ENCODE data around the gene CADPS. TPM values are rescaled to one million over a fixed set of nuclear protein-coding genes. Genes with fewer than 3 reads are reported as not detected.

Gene CADPS
- polyA plus RNA-seq, 1 donor: 17.8 TPM

GRCh38 chr3:62496503-62496902 is 378.7 kb downstream of the CADPS start:
- no peaks in the 10 kb centered on the region for H3K4me1 ChIP-seq (ENCODE audit: control insufficient read depth, insufficient read depth, low read length)
- H3K36me3 ChIP-seq (ENCODE audit: control insufficient read depth, insufficient read depth, low read length): no peaks in the 10 kb centered on the region
- no peak overlapping the region for H3K4me3 ChIP-seq (ENCODE audit: low read length)
- no peak overlapping the region for H3K27ac ChIP-seq (ENCODE audit: low read length)
- no peak for DNase-seq
- H3K9me3 ChIP-seq (ENCODE audit: control insufficient read depth, low read depth, low read length): no peaks in the 10 kb centered on the region
- H3K27me3 ChIP-seq (ENCODE audit: control insufficient read depth, insufficient read depth, low read length): no peaks in the 10 kb centered on the region
- WGBS (ENCODE audit: insufficient coverage, low lambda C conversion rate): no CpG with 5 or more reads among the region's 2 CpGs

GRCh38 chr3:62493109-62493801 is 382.0 kb downstream of the CADPS start:
- Histone ChIP-seq H3K36me3 (ENCODE audit: control insufficient read depth, insufficient read depth, low read length) (no peaks in the 10 kb centered on the region), H3K4me3 (ENCODE audit: low read length) (no peak overlapping the region), H3K4me1 (ENCODE audit: control insufficient read depth, insufficient read depth, low read length) (no peaks in the 10 kb centered on the region), H3K9me3 (ENCODE audit: control insufficient read depth, low read depth, low read length) (no peaks in the 10 kb centered on the region), H3K27ac (ENCODE audit: low read length) (no peak overlapping the region), H3K27me3 (ENCODE audit: control insufficient read depth, insufficient read depth, low read length) (no peaks in the 10 kb centered on the region)
- no peak for DNase-seq
- WGBS (ENCODE audit: insufficient coverage, low lambda C conversion rate): 20% methylated on average over 1 of the region's 4 CpGs

- WGBS (ENCODE audit: insufficient coverage, low lambda C conversion rate): no CpG with 5 or more reads among the region's 4 CpGs
- Histone ChIP-seq H3K4me1 (ENCODE audit: control insufficient read depth, insufficient read depth, low read length) (no peaks in the 10 kb centered on the region), H3K9me3 (ENCODE audit: control insufficient read depth, low read depth, low read length) (no peaks in the 10 kb centered on the region)
These were observed 392.3 kb downstream of the CADPS start for GRCh38 chr3:62482961-62483360.

GRCh38 chr3:62481962-62482361 is 393.3 kb downstream of the CADPS start:
- no peaks in the 10 kb centered on the region for H3K27me3 ChIP-seq (ENCODE audit: control insufficient read depth, insufficient read depth, low read length)
- no peak overlapping the region for H3K27ac ChIP-seq (ENCODE audit: low read length)
- no peaks in the 10 kb centered on the region for H3K36me3 ChIP-seq (ENCODE audit: control insufficient read depth, insufficient read depth, low read length)
- H3K4me1 ChIP-seq (ENCODE audit: control insufficient read depth, insufficient read depth, low read length): no peaks in the 10 kb centered on the region
- 80% methylated on average over 2 of the region's 2 CpGs for WGBS (ENCODE audit: insufficient coverage, low lambda C conversion rate)
- no peak overlapping the region for H3K4me3 ChIP-seq (ENCODE audit: low read length)
- H3K9me3 ChIP-seq (ENCODE audit: control insufficient read depth, low read depth, low read length): no peaks in the 10 kb centered on the region
- DNase-seq: no peak

More at GRCh38 chr3:62482961-62483360, 392.3 kb downstream of the CADPS start:
- DNase-seq: no peak
- H3K36me3 ChIP-seq (ENCODE audit: control insufficient read depth, insufficient read depth, low read length): no peaks in the 10 kb centered on the region
- no peak overlapping the region for H3K4me3 ChIP-seq (ENCODE audit: low read length)
- no peak overlapping the region for H3K27ac ChIP-seq (ENCODE audit: low read length)
- H3K27me3 ChIP-seq (ENCODE audit: control insufficient read depth, insufficient read depth, low read length): no peaks in the 10 kb centered on the region

DNA sequence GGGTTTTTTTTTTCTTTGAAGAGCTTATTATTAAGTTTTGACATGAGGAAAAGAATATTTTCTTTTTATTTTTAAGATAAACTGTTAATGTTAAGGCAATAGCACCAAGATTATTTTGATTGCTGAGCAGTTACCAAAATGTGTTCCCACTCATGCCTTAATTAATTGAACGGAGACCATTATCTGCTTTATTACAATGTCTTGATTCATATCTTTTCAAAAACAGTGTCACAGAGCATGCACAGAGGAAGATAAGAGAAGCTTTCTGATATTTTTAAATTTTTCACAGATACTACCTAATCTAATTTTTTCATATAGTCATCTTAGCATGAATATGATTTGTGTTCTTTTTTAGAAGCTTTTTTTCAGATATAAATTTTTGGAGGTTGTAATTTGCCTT is 395.2 kb downstream of the CADPS start:
- Histone ChIP-seq H3K36me3 (ENCODE audit: control insufficient read depth, insufficient read depth, low read length) (no peaks in the 10 kb centered on the region), H3K4me3 (ENCODE audit: low read length) (no peak overlapping the region), H3K4me1 (ENCODE audit: control insufficient read depth, insufficient read depth, low read length) (no peaks in the 10 kb centered on the region), H3K27ac (ENCODE audit: low read length) (no peak overlapping the region), H3K27me3 (ENCODE audit: control insufficient read depth, insufficient read depth, low read length) (no peaks in the 10 kb centered on the region), H3K9me3 (ENCODE audit: control insufficient read depth, low read depth, low read length) (no peaks in the 10 kb centered on the region)
- no CpG with 5 or more reads among the region's 1 CpG for WGBS (ENCODE audit: insufficient coverage, low lambda C conversion rate)
- DNase-seq: no peak

GRCh38 chr3:62479326-62479725 is 395.9 kb downstream of the CADPS start:
- no peak overlapping the region for H3K27ac ChIP-seq (ENCODE audit: low read length)
- no peaks in the 10 kb centered on the region for H3K4me1 ChIP-seq (ENCODE audit: control insufficient read depth, insufficient read depth, low read length)
- no peak overlapping the region for H3K4me3 ChIP-seq (ENCODE audit: low read length)
- H3K36me3 ChIP-seq (ENCODE audit: control insufficient read depth, insufficient read depth, low read length): no peaks in the 10 kb centered on the region
- H3K27me3 ChIP-seq (ENCODE audit: control insufficient read depth, insufficient read depth, low read length): no peaks in the 10 kb centered on the region
- 78% methylated on average over 3 of the region's 9 CpGs for WGBS (ENCODE audit: insufficient coverage, low lambda C conversion rate)
- DNase-seq: no peak
- H3K9me3 ChIP-seq (ENCODE audit: control insufficient read depth, low read depth, low read length): no peaks in the 10 kb centered on the region

DNA sequence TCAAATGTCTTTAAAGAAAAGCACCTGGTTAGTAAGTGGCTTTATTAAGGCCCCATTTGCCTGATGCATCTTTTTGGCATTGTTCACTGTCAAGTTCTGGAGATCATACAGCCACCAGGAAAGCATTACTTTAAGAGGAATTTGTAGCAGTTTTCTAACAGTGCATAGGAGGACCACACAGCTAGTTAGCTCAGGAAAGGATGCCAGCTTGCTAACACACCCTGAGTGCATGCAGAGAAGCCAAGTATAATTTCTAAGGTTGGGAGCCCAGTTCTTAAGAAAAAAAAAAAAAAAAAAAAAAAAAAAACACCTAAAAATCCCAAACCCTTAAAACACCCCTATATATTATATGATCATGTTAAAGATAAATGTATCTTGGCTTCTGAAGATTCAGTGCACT is 399.9 kb downstream of the CADPS start:
- H3K27me3 ChIP-seq (ENCODE audit: control insufficient read depth, insufficient read depth, low read length): no peaks in the 10 kb centered on the region
- DNase-seq: no peak
- no peaks in the 10 kb centered on the region for H3K4me1 ChIP-seq (ENCODE audit: control insufficient read depth, insufficient read depth, low read length)
- H3K4me3 ChIP-seq (ENCODE audit: low read length): no peak overlapping the region
- H3K9me3 ChIP-seq (ENCODE audit: control insufficient read depth, low read depth, low read length): no peaks in the 10 kb centered on the region
- no peaks in the 10 kb centered on the region for H3K36me3 ChIP-seq (ENCODE audit: control insufficient read depth, insufficient read depth, low read length)
- no peak overlapping the region for H3K27ac ChIP-seq (ENCODE audit: low read length)

DNA sequence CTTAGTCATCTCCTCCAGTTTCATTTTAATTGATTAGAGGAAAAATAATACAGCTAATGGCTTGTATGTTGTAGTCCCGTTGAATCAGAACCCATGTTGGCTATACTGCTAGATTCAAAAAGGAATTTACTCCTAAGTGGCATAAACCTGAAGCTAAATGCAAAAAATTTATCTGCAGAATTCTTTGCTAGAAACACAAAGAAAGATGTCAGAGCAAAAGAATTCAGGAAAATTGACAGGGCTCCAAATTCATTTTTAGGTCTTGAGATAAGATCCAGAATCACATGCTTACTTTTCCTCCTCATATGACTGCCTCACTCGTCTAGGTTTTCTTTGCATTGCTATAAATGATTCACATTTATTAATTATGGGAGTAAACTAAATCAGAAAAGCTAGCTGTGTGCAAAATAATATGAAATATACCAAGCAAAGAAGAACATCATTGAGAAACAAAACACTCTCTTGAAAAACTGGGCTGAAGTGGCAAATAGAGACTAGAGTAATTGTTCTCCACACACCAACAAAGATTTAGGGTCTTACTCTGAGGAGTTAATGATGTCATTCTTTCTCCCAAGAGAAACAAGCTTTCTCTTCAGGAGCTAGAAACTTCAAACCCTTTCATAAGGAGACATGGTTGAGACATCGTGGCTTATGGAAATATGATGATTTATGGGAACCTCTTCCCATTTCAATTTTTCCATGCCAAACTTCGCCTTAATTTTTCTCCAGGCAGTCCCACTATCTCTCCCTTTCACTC is 407.1 kb downstream of the CADPS start:
- no peaks in the 10 kb centered on the region for H3K4me1 ChIP-seq (ENCODE audit: control insufficient read depth, insufficient read depth, low read length)
- no peaks in the 10 kb centered on the region for H3K27me3 ChIP-seq (ENCODE audit: control insufficient read depth, insufficient read depth, low read length)
- no peak overlapping the region for H3K27ac ChIP-seq (ENCODE audit: low read length)
- no peaks in the 10 kb centered on the region for H3K9me3 ChIP-seq (ENCODE audit: control insufficient read depth, low read depth, low read length)
- no peak overlapping the region for H3K4me3 ChIP-seq (ENCODE audit: low read length)
- DNase-seq: no peak
- no peaks in the 10 kb centered on the region for H3K36me3 ChIP-seq (ENCODE audit: control insufficient read depth, insufficient read depth, low read length)
- WGBS (ENCODE audit: insufficient coverage, low lambda C conversion rate): 60% methylated on average over 1 of the region's 4 CpGs

- no CpG with 5 or more reads among the region's 4 CpGs for WGBS (ENCODE audit: insufficient coverage, low lambda C conversion rate)
- H3K27ac ChIP-seq (ENCODE audit: low read length): no peak overlapping the region
These were observed 412.4 kb downstream of the CADPS start for GRCh38 chr3:62462788-62463187.

GRCh38 chr3:62462104-62462762 is 413.0 kb downstream of the CADPS start:
- DNase-seq: no peak
- Histone ChIP-seq H3K27ac (ENCODE audit: low read length) (no peak overlapping the region), H3K27me3 (ENCODE audit: control insufficient read depth, insufficient read depth, low read length) (peaks cover 2% of the 10 kb centered on the region), H3K36me3 (ENCODE audit: control insufficient read depth, insufficient read depth, low read length) (no peaks in the 10 kb centered on the region), H3K9me3 (ENCODE audit: control insufficient read depth, low read depth, low read length) (no peaks in the 10 kb centered on the region), H3K4me1 (ENCODE audit: control insufficient read depth, insufficient read depth, low read length) (no peaks in the 10 kb centered on the region), H3K4me3 (ENCODE audit: low read length) (no peak overlapping the region)
- 100% methylated on average over 1 of the region's 19 CpGs for WGBS (ENCODE audit: insufficient coverage, low lambda C conversion rate)

More at GRCh38 chr3:62462788-62463187, 412.4 kb downstream of the CADPS start:
- Histone ChIP-seq H3K4me1 (ENCODE audit: control insufficient read depth, insufficient read depth, low read length) (no peaks in the 10 kb centered on the region), H3K4me3 (ENCODE audit: low read length) (no peak overlapping the region), H3K9me3 (ENCODE audit: control insufficient read depth, low read depth, low read length) (no peaks in the 10 kb centered on the region), H3K27me3 (ENCODE audit: control insufficient read depth, insufficient read depth, low read length) (peaks cover 2% of the 10 kb centered on the region), H3K36me3 (ENCODE audit: control insufficient read depth, insufficient read depth, low read length) (no peaks in the 10 kb centered on the region)
- no peak for DNase-seq
